ENCODE results near the gene GNA15. TPM values are rescaled to one million over a fixed set of nuclear protein-coding genes. Genes with fewer than 3 reads are reported as not detected.
A peak's percentile ranks its signal among the peaks of the same experiment; 100 is the strongest.

GNA15 gene
- total RNA-seq, 1 donor from 2014 or later, result 85.0 TPM

DNA sequence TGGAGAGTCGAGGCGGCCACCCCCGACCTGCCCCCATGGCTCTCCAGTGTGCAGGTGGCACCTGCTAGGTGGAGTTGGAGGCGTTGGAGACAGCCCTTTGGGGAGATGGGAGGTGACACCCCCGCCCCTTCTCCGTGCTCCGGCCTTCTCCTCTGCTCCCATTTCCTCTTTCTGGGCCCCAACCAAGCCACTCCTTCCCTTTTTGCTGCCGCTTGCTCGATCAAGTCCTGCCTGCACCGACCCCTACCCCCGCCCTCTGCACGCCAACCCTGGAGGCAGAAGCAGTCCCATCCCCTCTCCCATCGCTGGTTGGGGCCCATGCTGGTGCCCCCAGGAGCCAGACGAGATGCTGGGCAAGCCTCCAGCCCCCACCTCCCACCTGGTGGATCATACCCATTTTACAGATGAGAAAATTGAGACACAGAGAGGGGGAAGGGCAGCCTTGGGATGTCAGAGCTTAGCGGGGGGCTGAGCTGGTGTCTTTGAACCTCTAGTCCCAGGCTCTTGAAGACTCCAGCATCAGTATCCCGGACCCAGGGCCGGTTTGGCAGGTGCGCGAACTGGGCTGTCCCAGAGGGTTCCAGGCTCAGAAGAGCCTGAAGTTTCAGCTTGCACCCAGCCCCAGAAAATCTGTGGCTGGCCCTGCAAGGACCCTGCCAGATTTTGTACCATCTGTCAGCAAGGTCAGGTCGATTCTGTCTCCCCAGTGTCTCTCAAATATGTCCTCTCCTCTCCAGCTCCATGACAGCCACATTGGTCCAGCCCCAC is 10.3 kb downstream of the GNA15 start:
- peaks cover 27% of the 10 kb centered on the region for H3K36me3 ChIP-seq (ENCODE audit: control insufficient read depth, insufficient read depth, low read length)
- FAIRE-seq (no peak), DNase-seq (ENCODE audit: low read depth) (no peak)
- H3K27me3 ChIP-seq (ENCODE audit: control insufficient read depth, insufficient read depth, low read length), result no peaks in the 10 kb centered on the region
- H3K4me3 ChIP-seq (ENCODE audit: low read depth, low read length), result no peak overlapping the region
- TF ChIP-seq, protein P1, sequence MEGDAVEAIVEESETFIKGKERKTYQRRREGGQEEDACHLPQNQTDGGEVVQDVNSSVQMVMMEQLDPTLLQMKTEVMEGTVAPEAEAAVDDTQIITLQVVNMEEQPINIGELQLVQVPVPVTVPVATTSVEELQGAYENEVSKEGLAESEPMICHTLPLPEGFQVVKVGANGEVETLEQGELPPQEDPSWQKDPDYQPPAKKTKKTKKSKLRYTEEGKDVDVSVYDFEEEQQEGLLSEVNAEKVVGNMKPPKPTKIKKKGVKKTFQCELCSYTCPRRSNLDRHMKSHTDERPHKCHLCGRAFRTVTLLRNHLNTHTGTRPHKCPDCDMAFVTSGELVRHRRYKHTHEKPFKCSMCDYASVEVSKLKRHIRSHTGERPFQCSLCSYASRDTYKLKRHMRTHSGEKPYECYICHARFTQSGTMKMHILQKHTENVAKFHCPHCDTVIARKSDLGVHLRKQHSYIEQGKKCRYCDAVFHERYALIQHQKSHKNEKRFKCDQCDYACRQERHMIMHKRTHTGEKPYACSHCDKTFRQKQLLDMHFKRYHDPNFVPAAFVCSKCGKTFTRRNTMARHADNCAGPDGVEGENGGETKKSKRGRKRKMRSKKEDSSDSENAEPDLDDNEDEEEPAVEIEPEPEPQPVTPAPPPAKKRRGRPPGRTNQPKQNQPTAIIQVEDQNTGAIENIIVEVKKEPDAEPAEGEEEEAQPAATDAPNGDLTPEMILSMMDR (IDR thresholded peaks at IDR 0.05; ENCODE audit: insufficient read depth, low read length, severe bottlenecking), result no peak

DNA sequence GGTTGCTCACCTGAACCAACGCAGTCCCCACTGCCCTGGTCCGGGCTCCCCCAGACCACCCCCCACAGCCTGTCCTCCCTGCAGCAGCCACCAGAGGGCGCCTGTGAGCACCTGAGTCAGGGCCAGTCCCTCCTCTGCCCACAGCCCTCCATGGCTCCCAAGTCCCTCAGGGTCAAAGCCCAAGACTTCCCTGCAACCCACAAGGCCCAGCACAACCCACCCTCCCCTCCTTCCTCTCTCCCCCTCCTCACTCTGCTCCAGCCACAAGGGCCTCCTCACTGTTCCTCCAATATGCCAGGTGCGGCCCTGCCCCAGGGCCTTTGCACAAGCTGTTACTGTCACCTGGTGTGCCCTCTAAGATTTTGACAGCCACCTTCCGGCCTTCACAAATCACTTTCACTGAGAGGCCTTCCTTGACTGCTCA is 10.9 kb downstream of the GNA15 start:
- H3K27me3 ChIP-seq (ENCODE audit: control insufficient read depth, insufficient read depth, low read length), result no peaks in the 10 kb centered on the region
- FAIRE-seq (no peak), DNase-seq (ENCODE audit: low read depth) (no peak)
- no peak overlapping the region for H3K4me3 ChIP-seq (ENCODE audit: low read depth, low read length)
- TF ChIP-seq, protein P1 (IDR thresholded peaks at IDR 0.05; ENCODE audit: insufficient read depth, low read length, severe bottlenecking), result peak; percentile 93
- peaks cover 31% of the 10 kb centered on the region for H3K36me3 ChIP-seq (ENCODE audit: control insufficient read depth, insufficient read depth, low read length)

DNA sequence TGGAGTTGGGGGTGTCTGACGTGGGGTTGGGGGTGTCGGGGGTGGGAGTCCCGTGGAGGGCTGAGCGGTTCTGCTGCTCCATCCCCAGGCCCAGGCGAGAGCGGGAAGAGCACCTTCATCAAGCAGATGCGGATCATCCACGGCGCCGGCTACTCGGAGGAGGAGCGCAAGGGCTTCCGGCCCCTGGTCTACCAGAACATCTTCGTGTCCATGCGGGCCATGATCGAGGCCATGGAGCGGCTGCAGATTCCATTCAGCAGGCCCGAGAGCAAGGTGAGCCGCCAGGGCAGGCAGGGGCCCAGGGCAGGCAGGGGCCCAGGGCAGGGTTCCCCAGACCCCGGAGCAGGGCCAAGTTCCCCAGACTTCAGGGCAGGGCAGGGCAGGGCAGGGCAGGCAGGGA is 12.7 kb downstream of the GNA15 start:
- DNase-seq (ENCODE audit: low read depth) (no peak), FAIRE-seq (no peak)
- H3K36me3 ChIP-seq (ENCODE audit: control insufficient read depth, insufficient read depth, low read length), result peaks cover 33% of the 10 kb centered on the region
- no peak overlapping the region for H3K4me3 ChIP-seq (ENCODE audit: low read depth, low read length)
- H3K27me3 ChIP-seq (ENCODE audit: control insufficient read depth, insufficient read depth, low read length), result no peaks in the 10 kb centered on the region
- TF ChIP-seq, protein P1 (IDR thresholded peaks at IDR 0.05; ENCODE audit: insufficient read depth, low read length, severe bottlenecking), result no peak

DNA sequence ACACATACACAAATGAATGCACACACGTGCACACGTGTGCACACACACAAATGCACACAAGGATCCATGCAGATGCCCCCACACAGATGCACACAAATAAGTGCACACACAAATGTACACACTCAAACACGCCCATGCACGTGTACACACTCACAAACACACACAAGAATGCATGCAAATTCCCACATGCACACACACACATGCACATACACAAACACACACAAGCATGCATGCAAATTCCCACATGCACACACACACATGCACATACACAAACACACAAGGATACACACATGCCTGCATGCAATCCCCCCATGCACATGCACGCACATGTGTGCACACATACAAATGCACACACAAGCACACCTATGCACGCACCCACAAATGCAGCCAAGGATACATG is 13.3 kb downstream of the GNA15 start:
- Histone ChIP-seq H3K36me3 (ENCODE audit: control insufficient read depth, insufficient read depth, low read length) (peaks cover 33% of the 10 kb centered on the region), H3K27me3 (ENCODE audit: control insufficient read depth, insufficient read depth, low read length) (no peaks in the 10 kb centered on the region), H3K4me3 (ENCODE audit: low read depth, low read length) (no peak overlapping the region)
- DNase-seq (ENCODE audit: low read depth), result no peak
- FAIRE-seq, result peak; percentile 98
- TF ChIP-seq, protein P1 (IDR thresholded peaks at IDR 0.05; ENCODE audit: insufficient read depth, low read length, severe bottlenecking), result no peak

DNA sequence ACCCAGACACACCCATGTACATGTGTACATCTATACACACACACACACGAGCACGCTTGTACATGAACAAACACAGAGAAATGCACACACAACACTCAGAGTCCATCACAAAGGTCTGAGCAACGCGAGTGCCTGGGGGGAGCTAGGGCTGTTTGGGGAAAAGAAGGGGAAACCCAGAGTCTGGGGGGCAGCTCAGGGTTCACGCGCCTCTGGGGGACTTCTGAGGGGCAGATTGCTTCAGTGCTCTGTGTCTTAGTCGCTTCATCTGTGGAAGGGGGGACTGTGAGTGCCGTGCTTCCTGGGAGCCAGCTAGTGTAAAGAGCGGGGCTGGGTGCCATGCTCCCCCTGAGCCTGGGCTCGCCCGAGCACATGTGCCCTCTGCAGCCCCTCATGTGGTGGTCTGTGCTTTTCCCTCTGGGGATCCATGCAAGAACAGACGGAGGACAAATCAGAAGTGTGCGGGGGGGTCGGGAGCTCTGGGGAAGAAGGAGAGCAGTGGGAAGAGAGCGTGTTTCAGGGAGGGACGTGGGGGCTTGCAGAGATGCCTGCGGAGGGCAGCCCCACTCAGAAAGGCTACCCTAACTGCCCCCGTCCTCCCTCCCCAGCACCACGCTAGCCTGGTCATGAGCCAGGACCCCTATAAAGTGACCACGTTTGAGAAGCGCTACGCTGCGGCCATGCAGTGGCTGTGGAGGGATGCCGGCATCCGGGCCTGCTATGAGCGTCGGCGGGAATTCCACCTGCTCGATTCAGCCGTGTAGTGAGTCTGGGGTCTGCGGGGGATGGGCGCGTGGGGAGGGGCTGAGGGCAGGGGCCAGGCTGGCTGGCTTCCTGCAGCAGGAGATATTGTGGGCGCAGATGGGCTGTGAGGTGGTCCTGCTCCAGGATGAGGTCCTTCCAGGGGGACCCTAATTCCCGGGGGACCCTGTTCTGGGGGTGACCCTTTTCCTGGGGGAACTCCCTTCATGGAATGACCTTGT is 14.0 kb downstream of the GNA15 start:
- no peak for DNase-seq (ENCODE audit: low read depth)
- Histone ChIP-seq H3K4me3 (ENCODE audit: low read depth, low read length) (no peak overlapping the region), H3K36me3 (ENCODE audit: control insufficient read depth, insufficient read depth, low read length) (peaks cover 33% of the 10 kb centered on the region), H3K27me3 (ENCODE audit: control insufficient read depth, insufficient read depth, low read length) (no peaks in the 10 kb centered on the region)
- no peak for FAIRE-seq
- TF ChIP-seq, protein P1 (IDR thresholded peaks at IDR 0.05; ENCODE audit: insufficient read depth, low read length, severe bottlenecking), result no peak
